SK-N-SH (cell line): Measurements from ENCODE around the gene ITGA8.

Experiments
- NFIC ChIP-seq: IDR thresholded peaks from 2 replicates; pipeline ENCODE4 v1.4.0; 2012; ENCODE audit warnings: borderline replicate concordance
- NRF1 ChIP-seq: IDR thresholded peaks from 2 replicates; pipeline ENCODE4 v1.6.1; 2012; ENCODE audit warnings: low read depth, mild to moderate bottlenecking, low read length
- POLR2AphosphoS5 ChIP-seq: IDR thresholded peaks from 2 replicates; pipeline ENCODE4 v1.6.1; 2012; ENCODE audit warnings: low read depth, low read length
- TAF1 ChIP-seq: IDR thresholded peaks from 2 replicates; pipeline ENCODE4 v1.6.1; 2012; ENCODE audit warnings: low read depth, mild to moderate bottlenecking, low read length, moderate library complexity, borderline replicate concordance
- TF ChIP-seq, protein P1 (sequence below): fragments of 200-600 bp; sonication (generic); IDR thresholded peaks from 2 replicates; pipeline ENCODE4 v1.6.1; 2017; ENCODE audit warnings: antibody characterized with exemption, mild to moderate bottlenecking, moderate library complexity
- TF ChIP-seq, protein P2 (sequence below): IDR thresholded peaks from 2 replicates; pipeline ENCODE4 v1.4.0; 2012; ENCODE audit warnings: low read depth, borderline replicate concordance
- TF ChIP-seq, protein P3 (sequence below): fragments of 150-350 bp; IDR thresholded peaks from 2 replicates; pipeline ENCODE4 v1.6.1; 2017; ENCODE audit warnings: antibody characterized with exemption, low read length, low read depth, borderline replicate concordance
- TF ChIP-seq, protein P4 (sequence below): IDR thresholded peaks from 2 replicates; pipeline ENCODE4 v1.6.1; 2012; ENCODE audit warnings: mild to moderate bottlenecking, low read depth, low read length, moderate library complexity

DNA sequence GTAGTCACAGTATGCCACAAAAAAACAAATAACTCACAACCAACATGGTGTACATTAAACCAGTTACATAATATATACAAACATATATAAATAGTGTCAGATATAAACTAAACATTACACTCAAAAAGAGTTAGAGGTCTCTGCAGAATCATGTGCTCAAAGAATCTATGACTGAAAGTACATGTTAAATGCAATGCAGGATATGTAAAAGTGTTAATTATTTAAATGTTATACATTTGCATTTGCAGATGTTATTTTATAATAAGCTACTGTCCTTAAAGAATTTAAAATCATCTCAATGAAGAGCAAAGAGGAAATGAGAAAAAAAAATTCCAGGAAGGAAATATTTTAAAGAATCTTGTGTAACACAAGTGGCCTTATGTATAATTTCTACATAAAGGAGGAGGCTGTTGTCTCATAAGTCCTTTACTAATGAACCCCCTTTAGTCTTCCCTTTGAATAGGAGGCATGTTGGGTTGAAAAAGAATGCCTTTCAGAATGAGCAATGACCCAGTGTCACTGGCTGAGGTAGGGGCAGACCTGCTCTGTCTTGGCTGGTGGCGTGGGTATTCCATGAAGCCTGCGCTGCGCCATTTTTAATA is 148.9 kb downstream of the ITGA8 start:
- TF ChIP-seq, protein P1, sequence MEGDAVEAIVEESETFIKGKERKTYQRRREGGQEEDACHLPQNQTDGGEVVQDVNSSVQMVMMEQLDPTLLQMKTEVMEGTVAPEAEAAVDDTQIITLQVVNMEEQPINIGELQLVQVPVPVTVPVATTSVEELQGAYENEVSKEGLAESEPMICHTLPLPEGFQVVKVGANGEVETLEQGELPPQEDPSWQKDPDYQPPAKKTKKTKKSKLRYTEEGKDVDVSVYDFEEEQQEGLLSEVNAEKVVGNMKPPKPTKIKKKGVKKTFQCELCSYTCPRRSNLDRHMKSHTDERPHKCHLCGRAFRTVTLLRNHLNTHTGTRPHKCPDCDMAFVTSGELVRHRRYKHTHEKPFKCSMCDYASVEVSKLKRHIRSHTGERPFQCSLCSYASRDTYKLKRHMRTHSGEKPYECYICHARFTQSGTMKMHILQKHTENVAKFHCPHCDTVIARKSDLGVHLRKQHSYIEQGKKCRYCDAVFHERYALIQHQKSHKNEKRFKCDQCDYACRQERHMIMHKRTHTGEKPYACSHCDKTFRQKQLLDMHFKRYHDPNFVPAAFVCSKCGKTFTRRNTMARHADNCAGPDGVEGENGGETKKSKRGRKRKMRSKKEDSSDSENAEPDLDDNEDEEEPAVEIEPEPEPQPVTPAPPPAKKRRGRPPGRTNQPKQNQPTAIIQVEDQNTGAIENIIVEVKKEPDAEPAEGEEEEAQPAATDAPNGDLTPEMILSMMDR = no peak
- no peak for TF ChIP-seq NFIC
- TF ChIP-seq, protein P2, sequence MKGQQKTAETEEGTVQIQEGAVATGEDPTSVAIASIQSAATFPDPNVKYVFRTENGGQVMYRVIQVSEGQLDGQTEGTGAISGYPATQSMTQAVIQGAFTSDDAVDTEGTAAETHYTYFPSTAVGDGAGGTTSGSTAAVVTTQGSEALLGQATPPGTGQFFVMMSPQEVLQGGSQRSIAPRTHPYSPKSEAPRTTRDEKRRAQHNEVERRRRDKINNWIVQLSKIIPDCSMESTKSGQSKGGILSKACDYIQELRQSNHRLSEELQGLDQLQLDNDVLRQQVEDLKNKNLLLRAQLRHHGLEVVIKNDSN = no peak
- TF ChIP-seq, protein P3, sequence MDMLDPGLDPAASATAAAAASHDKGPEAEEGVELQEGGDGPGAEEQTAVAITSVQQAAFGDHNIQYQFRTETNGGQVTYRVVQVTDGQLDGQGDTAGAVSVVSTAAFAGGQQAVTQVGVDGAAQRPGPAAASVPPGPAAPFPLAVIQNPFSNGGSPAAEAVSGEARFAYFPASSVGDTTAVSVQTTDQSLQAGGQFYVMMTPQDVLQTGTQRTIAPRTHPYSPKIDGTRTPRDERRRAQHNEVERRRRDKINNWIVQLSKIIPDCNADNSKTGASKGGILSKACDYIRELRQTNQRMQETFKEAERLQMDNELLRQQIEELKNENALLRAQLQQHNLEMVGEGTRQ = no peak
- TF ChIP-seq POLR2AphosphoS5 = no peak
- no peak for TF ChIP-seq NRF1
- TF ChIP-seq TAF1 = no peak
- TF ChIP-seq, protein P4, sequence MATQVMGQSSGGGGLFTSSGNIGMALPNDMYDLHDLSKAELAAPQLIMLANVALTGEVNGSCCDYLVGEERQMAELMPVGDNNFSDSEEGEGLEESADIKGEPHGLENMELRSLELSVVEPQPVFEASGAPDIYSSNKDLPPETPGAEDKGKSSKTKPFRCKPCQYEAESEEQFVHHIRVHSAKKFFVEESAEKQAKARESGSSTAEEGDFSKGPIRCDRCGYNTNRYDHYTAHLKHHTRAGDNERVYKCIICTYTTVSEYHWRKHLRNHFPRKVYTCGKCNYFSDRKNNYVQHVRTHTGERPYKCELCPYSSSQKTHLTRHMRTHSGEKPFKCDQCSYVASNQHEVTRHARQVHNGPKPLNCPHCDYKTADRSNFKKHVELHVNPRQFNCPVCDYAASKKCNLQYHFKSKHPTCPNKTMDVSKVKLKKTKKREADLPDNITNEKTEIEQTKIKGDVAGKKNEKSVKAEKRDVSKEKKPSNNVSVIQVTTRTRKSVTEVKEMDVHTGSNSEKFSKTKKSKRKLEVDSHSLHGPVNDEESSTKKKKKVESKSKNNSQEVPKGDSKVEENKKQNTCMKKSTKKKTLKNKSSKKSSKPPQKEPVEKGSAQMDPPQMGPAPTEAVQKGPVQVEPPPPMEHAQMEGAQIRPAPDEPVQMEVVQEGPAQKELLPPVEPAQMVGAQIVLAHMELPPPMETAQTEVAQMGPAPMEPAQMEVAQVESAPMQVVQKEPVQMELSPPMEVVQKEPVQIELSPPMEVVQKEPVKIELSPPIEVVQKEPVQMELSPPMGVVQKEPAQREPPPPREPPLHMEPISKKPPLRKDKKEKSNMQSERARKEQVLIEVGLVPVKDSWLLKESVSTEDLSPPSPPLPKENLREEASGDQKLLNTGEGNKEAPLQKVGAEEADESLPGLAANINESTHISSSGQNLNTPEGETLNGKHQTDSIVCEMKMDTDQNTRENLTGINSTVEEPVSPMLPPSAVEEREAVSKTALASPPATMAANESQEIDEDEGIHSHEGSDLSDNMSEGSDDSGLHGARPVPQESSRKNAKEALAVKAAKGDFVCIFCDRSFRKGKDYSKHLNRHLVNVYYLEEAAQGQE = no peak
